Body of pancreas (tissue), 4 donors: ENCODE data around the gene DVL1. TPM values are rescaled to one million over a fixed set of nuclear protein-coding genes. Genes with fewer than 3 reads are reported as not detected.

Experiments
- ATAC-seq: fragments of 150-250 bp; one replicate; pipeline ENCODE4 v1.9.1; 2016
- DNase-seq, 4 donors: peaks; one replicate each; pipeline ENCODE4 v3.0.0-alpha.2; 2019
- H3K27ac ChIP-seq, 4 donors: fragments of 200-600 bp; sonication (generic); 1 replicate in 3 of 4; 2 replicates in 1 of 4; pipeline versions ENCODE4 v1.5.1 to v1.6.1; 2016 to 2019; ENCODE audit warnings: mild to moderate bottlenecking in 1 of 4, mixed read lengths in 1 of 4, moderate library complexity in 1 of 4
- H3K27me3 ChIP-seq, 2 donors: fragments of 200-600 bp; sonication (generic); one replicate each; pipeline ENCODE4 v1.6.0; 2016; ENCODE audit warnings: mild to moderate bottlenecking in 1 of 2
- H3K36me3 ChIP-seq, 2 donors: fragments of 200-600 bp; sonication (generic); replicated peaks in 1 of 2; 2 replicates each; pipeline ENCODE4 v1.5.1; 2016; ENCODE audit warnings: low read depth in 2 of 2; ENCODE audit not compliant: insufficient read depth in 1 of 2
- H3K4me1 ChIP-seq: fragments of 200-600 bp; sonication (generic); one replicate; pipeline ENCODE4 v1.6.0; 2016
- H3K4me3 ChIP-seq, 2 donors: fragments of 200-600 bp; sonication (generic); 1 replicate in 1 of 2; 2 replicates in 1 of 2; pipeline ENCODE4 v1.5.1; 2016 to 2019
- H3K9me3 ChIP-seq, 3 donors: fragments of 200-600 bp; sonication (generic); 1 replicate in 2 of 3; 2 replicates in 1 of 3; pipeline ENCODE4 v1.5.1; 2016
- POLR2A ChIP-seq, 3 donors: fragments of 450-650 bp; IDR thresholded peaks; one replicate each; pipeline ENCODE4 v1.6.1; 2016; ENCODE audit warnings: antibody characterized with exemption in 3 of 3, mild to moderate bottlenecking in 2 of 3
- WGBS, 2 donors: methylation state at CpG; one replicate each; pipeline ENCODE4 v1.1.5; 2017; 5-methylcytosine and 5-hydroxymethylcytosine counted together
- intact Hi-C: fragments of 100-400 bp; cut with DNase I; formaldehyde crosslinking; loops from one replicate; pipeline ENCODE4 v1.15.1; 2023
- total RNA-seq, 2 donors: library from RNA; depleted of rRNA; stranded (reverse); fragments of >200 nt; gene quantifications; one replicate each; pipeline ENCODE4 v1.1.0, GENCODE V29; 2016
- TF ChIP-seq, protein P1 (sequence below), 7 experiments: fragments of 450-650 bp in 4 of 7; fragments of 200-600 bp in 3 of 7; sonication (generic) in 3 of 7; IDR thresholded peaks; one replicate each; pipeline ENCODE4 v1.5.1; 2016 to 2019; ENCODE audit warnings: antibody characterized with exemption in 7 of 7

Gene DVL1
- total RNA-seq, result 10 to 100 TPM; 58.1 to 84.4 TPM

DNA sequence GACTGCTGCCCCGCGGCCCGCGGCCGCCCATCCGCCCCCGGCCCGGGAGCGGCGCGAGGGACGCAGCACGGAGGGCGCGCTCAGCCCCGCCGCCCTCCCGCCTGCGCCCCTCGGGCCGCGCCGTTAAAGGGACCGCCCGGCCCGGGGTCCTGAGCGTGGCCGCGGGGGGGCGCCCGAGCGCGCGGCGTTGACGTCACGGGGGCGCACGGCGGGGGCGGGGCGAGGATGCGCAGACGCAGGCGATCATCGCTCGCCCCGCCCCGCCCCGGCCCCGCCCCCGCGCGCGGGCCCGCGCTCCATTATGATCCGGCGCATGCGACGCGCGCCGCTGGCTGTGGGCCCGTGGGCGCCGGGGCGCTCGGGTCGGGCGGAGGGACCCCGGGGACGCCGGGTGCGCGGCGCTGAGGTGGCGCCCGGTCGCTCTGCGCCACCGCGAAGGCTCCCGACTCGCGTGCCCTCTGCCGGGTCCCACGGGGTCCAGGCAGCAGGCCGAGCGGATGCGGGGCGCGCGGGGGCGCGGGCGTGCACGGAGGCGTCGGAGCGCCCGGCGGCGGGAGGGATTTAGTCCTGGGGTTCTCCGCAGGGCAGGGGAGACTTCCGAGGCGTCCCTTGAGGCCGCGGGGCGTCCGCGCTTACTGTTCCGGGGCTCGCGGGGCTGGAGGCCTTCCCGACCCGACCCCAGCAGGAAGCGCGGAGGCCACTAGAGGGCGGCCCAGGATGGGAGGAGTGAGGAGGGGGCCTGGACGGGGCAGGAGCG lies at the start of gene DVL1:
Gene DVL1, minus strand, starts transcription at position 163 of the 757 bp plus-strand sequence. CDS start 353 bp downstream, outside the sequence.
- Histone ChIP-seq H3K36me3 (no peaks in the 10 kb centered on the region), H3K27me3 (peaks cover 0 to 21% of the 10 kb centered on the region in 2 donors), H3K4me3 (peak within 1 kb of the TSS; percentile 2 to 56), H3K27ac (peak within 1 kb of the TSS; percentile 67 to 88 (median 82)), H3K9me3 (no peaks in the 10 kb centered on the region), H3K4me1 (peaks cover 56% of the 10 kb centered on the region)
- TF ChIP-seq, protein P1, sequence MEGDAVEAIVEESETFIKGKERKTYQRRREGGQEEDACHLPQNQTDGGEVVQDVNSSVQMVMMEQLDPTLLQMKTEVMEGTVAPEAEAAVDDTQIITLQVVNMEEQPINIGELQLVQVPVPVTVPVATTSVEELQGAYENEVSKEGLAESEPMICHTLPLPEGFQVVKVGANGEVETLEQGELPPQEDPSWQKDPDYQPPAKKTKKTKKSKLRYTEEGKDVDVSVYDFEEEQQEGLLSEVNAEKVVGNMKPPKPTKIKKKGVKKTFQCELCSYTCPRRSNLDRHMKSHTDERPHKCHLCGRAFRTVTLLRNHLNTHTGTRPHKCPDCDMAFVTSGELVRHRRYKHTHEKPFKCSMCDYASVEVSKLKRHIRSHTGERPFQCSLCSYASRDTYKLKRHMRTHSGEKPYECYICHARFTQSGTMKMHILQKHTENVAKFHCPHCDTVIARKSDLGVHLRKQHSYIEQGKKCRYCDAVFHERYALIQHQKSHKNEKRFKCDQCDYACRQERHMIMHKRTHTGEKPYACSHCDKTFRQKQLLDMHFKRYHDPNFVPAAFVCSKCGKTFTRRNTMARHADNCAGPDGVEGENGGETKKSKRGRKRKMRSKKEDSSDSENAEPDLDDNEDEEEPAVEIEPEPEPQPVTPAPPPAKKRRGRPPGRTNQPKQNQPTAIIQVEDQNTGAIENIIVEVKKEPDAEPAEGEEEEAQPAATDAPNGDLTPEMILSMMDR (IDR thresholded peaks at IDR 0.05), result peak; percentile 20 to 76 (median 44)
- peak in 1 of 3 donors; percentile 16 for TF ChIP-seq POLR2A (IDR thresholded peaks at IDR 0.05)
- 1% methylated on average over 47 of the region's 122 CpGs; no CpG with 5 or more reads in 1 of the 2 donors for WGBS, 2 donors
- DNase-seq, result peak; percentile 48 to 75 (median 69)
- intact Hi-C loops, result no loop called here
- peak; percentile 76 for ATAC-seq

DNA sequence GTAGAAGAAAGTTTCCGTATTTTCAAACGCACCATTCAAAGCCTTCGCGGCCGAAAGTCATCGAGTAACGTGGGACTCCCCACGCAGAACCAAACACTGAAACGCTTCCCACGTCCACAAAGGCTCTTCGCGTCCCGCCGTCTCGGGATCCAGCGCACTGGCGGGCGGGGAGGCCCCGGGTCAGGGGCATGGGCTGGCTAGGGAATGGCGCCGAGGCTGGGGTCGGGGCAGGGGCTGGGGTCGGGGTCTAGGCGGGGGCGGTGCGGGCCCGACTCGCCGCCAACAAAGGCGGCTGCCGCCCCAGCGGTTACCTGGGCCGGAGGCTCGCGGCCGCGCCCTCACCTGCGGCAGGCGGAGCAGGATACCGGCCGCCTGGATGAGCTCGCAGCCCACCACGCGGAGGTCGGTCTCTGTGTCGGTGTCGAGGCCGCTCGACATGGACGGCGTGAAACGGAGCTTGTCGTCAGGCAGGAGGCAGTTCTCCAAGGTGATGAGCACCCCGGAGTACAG lies 49.5 kb upstream of the DVL1 start:
- Histone ChIP-seq H3K9me3 (no peaks in the 10 kb centered on the region), H3K36me3 (peaks cover 0 to 14% of the 10 kb centered on the region in 2 donors), H3K4me1 (peaks cover 34% of the 10 kb centered on the region), H3K27me3 (no peaks in the 10 kb centered on the region), H3K27ac (peak overlapping the region; percentile 32 to 85 (median 74)), H3K4me3 (peak overlapping the region; percentile 96 to 98)
- TF ChIP-seq, protein P1 (IDR thresholded peaks at IDR 0.05), result no peak
- TF ChIP-seq POLR2A (IDR thresholded peaks at IDR 0.05), result no peak
- intact Hi-C loops, result loop anchor here (10.0 kb wide), 1 partner anchor 96 kb away; no protein-coding TSS in a partner anchor
- DNase-seq (no peak), ATAC-seq (peak; percentile 1)
- 0% methylated on average over 1 to 41 of the region's 54 CpGs for WGBS, 2 donors

DNA sequence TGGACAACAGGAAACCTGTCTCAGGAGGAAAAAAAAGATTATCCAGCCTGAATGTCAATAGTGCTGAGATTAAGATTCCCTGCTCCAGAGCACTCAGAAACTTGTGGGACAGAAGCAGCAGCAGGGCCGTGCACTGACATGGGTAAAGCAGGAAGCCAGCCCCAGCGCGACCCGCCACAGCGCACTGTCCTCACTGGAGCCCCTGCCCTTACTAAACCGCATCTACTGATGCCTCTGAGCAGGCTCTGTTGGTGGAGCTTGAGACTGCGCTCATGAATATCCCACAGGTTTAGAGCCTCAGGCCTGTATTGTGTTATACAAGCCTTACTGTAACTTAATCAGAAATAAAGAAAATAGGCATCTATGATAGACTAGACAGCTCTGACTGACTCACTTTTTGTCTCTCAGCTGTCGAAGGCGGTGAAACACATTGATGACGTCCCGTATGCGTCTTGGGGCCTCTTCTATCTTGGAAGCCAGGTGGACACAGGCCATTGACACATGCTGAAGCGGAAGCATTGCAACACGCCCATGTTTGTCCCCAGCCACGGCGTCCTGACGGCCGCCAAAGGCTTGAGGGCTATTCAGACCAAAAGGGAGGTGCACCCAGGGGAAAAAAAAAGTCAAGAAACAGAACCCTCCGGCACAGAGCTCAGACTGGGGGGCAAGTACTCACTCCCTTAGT lies 48.8 kb upstream of the DVL1 start:
- peaks cover 0 to 16% of the 10 kb centered on the region in 2 donors for H3K36me3 ChIP-seq
- no peaks in the 10 kb centered on the region for H3K27me3 ChIP-seq
- H3K27ac ChIP-seq, result peak overlapping the region in 2 of 4 donors; percentile 65 to 85
- no peak for ATAC-seq
- H3K9me3 ChIP-seq, result no peaks in the 10 kb centered on the region
- H3K4me1 ChIP-seq, result peaks cover 34% of the 10 kb centered on the region
- TF ChIP-seq, protein P1 (IDR thresholded peaks at IDR 0.05), result no peak
- TF ChIP-seq POLR2A (IDR thresholded peaks at IDR 0.05), result no peak
- intact Hi-C loops, result loop anchor here (10.0 kb wide), 1 partner anchor 97 kb away; no protein-coding TSS in a partner anchor
- WGBS, 2 donors, result 45 to 51% methylated on average over 19 of the region's 19 CpGs
- no peak for DNase-seq
- peak overlapping the region; percentile 96 to 98 for H3K4me3 ChIP-seq

DNA sequence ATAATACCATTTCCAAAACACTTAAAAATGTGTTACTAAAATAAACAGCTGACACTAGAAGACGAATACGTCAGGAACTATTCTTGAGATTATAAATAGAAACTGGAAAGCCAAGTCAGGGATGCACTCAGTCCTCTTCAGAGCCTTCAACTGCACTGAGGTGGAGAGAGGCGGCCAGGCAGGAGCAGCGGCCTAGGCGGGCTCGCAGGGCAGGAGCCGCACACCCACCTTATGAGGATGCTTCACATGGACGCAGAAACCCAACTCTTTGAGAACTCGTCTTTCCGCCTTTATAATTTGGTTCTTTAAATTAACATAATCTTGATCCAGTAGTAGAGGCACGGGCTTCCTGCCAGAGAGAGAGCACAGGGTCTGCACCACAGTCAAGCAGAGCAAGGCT lies 45.9 kb upstream of the DVL1 start:
- peaks cover 19 to 37% of the 10 kb centered on the region in 2 donors for H3K36me3 ChIP-seq
- DNase-seq (no peak), ATAC-seq (no peak)
- 85 to 88% methylated on average over 11 of the region's 11 CpGs for WGBS, 2 donors
- TF ChIP-seq, protein P1 (IDR thresholded peaks at IDR 0.05), result no peak
- no peak overlapping the region for H3K27ac ChIP-seq
- H3K9me3 ChIP-seq, result no peaks in the 10 kb centered on the region
- intact Hi-C loops, result loop anchor here (10.0 kb wide), 1 partner anchor 100 kb away; no protein-coding TSS in a partner anchor
- H3K4me1 ChIP-seq, result peaks cover 20% of the 10 kb centered on the region
- no peaks in the 10 kb centered on the region for H3K27me3 ChIP-seq
- no peak overlapping the region for H3K4me3 ChIP-seq
